CD4-positive, alpha-beta T cell (primary cell): ENCODE data around the gene NEBL. TPM values are rescaled to one million over a fixed set of nuclear protein-coding genes. Genes with fewer than 3 reads are reported as not detected.

Experiments used
- ATAC-seq: fragments of 200-7000 bp; cut with Tn5 transposase; one replicate; pipeline ENCODE4 v1.10.0; 2022; ENCODE audit warnings: mild to moderate bottlenecking; ENCODE audit not compliant: poor library complexity
- CTCF ChIA-PET: fragments of 350-600 bp; sonication (Branson Sonifier 250); formaldehyde crosslinking; loops from one replicate; lab custom pipeline; 2021; ENCODE audit warnings: antibody characterized with exemption, inconsistent platforms; lab: Charles Lee
- POLR2A ChIA-PET: fragments of 350-600 bp; sonication (Branson Sonifier 250); formaldehyde crosslinking; loops from one replicate; lab custom pipeline; 2021; ENCODE audit warnings: antibody characterized with exemption, inconsistent platforms; lab: Charles Lee
- DNase-seq, 14 experiments: peaks; one replicate each; pipeline ENCODE4 v3.0.0-alpha.2; 2013 to 2020; ENCODE audit warnings: mixed read lengths in 2 of 14
- H3K27ac ChIP-seq, 2 donors: one replicate each; pipeline versions ENCODE4 v1.5.1 to v1.7.0; 2013; ENCODE audit warnings: low read length in 2 of 2, low read depth in 1 of 2, mild to moderate bottlenecking in 1 of 2
- H3K27me3 ChIP-seq, 2 experiments: 1 replicate in 1 of 2; 2 replicates in 1 of 2; pipeline versions ENCODE4 v1.6.1 to v1.7.0; 2013; ENCODE audit warnings: low read length in 2 of 2, control low read depth in 1 of 2, mild to moderate bottlenecking in 1 of 2, moderate library complexity in 1 of 2; ENCODE audit not compliant: insufficient read depth in 2 of 2, control insufficient read depth in 1 of 2
- H3K36me3 ChIP-seq: one replicate; pipeline ENCODE4 v1.6.1; 2013; ENCODE audit warnings: low read length, control low read depth; ENCODE audit not compliant: insufficient read depth
- H3K4me1 ChIP-seq: one replicate; pipeline ENCODE4 v1.6.1; 2013; ENCODE audit warnings: low read length, control low read depth; ENCODE audit not compliant: insufficient read depth
- H3K4me3 ChIP-seq: one replicate; pipeline ENCODE4 v1.5.1; 2013; ENCODE audit warnings: mild to moderate bottlenecking, low read length, moderate library complexity
- H3K9me3 ChIP-seq, 2 experiments: 1 replicate in 1 of 2; 2 replicates in 1 of 2; pipeline versions ENCODE4 v1.6.1 to v1.7.0; 2013; ENCODE audit warnings: low read length in 2 of 2, mild to moderate bottlenecking in 2 of 2, control low read depth in 1 of 2, moderate library complexity in 1 of 2; ENCODE audit not compliant: control insufficient read depth in 1 of 2, insufficient read depth in 1 of 2
- H3K27ac Mint-ChIP-seq: one replicate; pipeline ENCODE4 v1.8.0; 2020; ENCODE audit warnings: mixed read lengths
- H3K27me3 Mint-ChIP-seq: one replicate; pipeline ENCODE4 v1.8.0; 2021; ENCODE audit warnings: mixed read lengths
- H3K36me3 Mint-ChIP-seq: one replicate; pipeline ENCODE4 v1.8.0; 2021; ENCODE audit warnings: low read depth, mixed read lengths
- H3K4me1 Mint-ChIP-seq: one replicate; pipeline ENCODE4 v1.8.0; 2021; ENCODE audit warnings: low read depth, mixed read lengths
- H3K4me3 Mint-ChIP-seq: one replicate; pipeline ENCODE4 v1.8.0; 2020; ENCODE audit warnings: mild to moderate bottlenecking, mixed read lengths
- H3K9me3 Mint-ChIP-seq: one replicate; pipeline ENCODE4 v1.8.0; 2020; ENCODE audit warnings: mixed read lengths
- CTCF ChIP-seq: fragments of 200-600 bp; IDR thresholded peaks from one replicate; pipeline ENCODE4 v1.8.0; 2022; ENCODE audit warnings: antibody characterized with exemption, mild to moderate bottlenecking
- intact Hi-C, 2 experiments: fragments of 100-400 bp; cut with DNase I in 1 of 2; cut with micrococcal nuclease in 1 of 2; formaldehyde crosslinking; loops; one replicate each; pipeline versions ENCODE4 v1.15.1 to v1.9.0; 2023 to 2025; cut with DNase I, micrococcal nuclease
- total RNA-seq, 174 experiments: library from RNA in 2 of 174; stranded (reverse) in 2 of 174; gene quantifications; one replicate each; pipeline ENCODE4 v1.2.3 and lab custom pipeline; 2021 to 2026

The NEBL gene
- total RNA-seq, 2 experiments from 2014 or later = 0.17 to 0.22 TPM

GRCh38 chr10:20742737-20743541 lies 154.2 kb downstream of the NEBL start:
- ATAC-seq = no peak
- Histone ChIP-seq H3K4me1 (no peaks in the 10 kb centered on the region), H3K27ac (no peak overlapping the region), H3K36me3 (no peaks in the 10 kb centered on the region), H3K9me3 (peaks cover 0 to 3% of the 10 kb centered on the region in 2 experiments), H3K4me3 (no peak overlapping the region), H3K27me3 (no peaks in the 10 kb centered on the region)
- Mint-ChIP-seq H3K4me3 (no peak overlapping the region), H3K27ac (no peak overlapping the region), H3K27me3 (no peaks in the 10 kb centered on the region), H3K9me3 (peaks cover 5% of the 10 kb centered on the region), H3K36me3 (no peaks in the 10 kb centered on the region), H3K4me1 (no peaks in the 10 kb centered on the region)
- ChIA-PET CTCF (no interaction called here), POLR2A (no interaction called here)
- no peak for DNase-seq
- intact Hi-C loops = no loop called here
- no peak for TF ChIP-seq CTCF

- Histone ChIP-seq H3K36me3 (no peaks in the 10 kb centered on the region), H3K4me3 (no peak overlapping the region), H3K27ac (no peak overlapping the region), H3K9me3 (no peaks in the 10 kb centered on the region), H3K27me3 (no peaks in the 10 kb centered on the region), H3K4me1 (no peaks in the 10 kb centered on the region)
- H3K4me3 Mint-ChIP-seq = no peak overlapping the region
- no peak for TF ChIP-seq CTCF
- ATAC-seq (no peak), DNase-seq (no peak)
- H3K36me3 Mint-ChIP-seq = no peaks in the 10 kb centered on the region
- H3K27ac Mint-ChIP-seq = no peak overlapping the region
- ChIA-PET POLR2A (no interaction called here), CTCF (no interaction called here)
- H3K4me1 Mint-ChIP-seq = no peaks in the 10 kb centered on the region
- intact Hi-C loops = no loop called here
- H3K9me3 Mint-ChIP-seq = peaks cover 12% of the 10 kb centered on the region
- H3K27me3 Mint-ChIP-seq = no peaks in the 10 kb centered on the region
These were observed 157.0 kb downstream of the NEBL start for GRCh38 chr10:20740120-20740519.

- H3K4me3 Mint-ChIP-seq = no peak overlapping the region
- ATAC-seq = no peak
- POLR2A ChIA-PET = no interaction called here
These were observed 160.0 kb downstream of the NEBL start for GRCh38 chr10:20737107-20737506.

More at GRCh38 chr10:20737107-20737506, 160.0 kb downstream of the NEBL start:
- no peaks in the 10 kb centered on the region for H3K36me3 Mint-ChIP-seq
- intact Hi-C loops = no loop called here
- CTCF ChIA-PET = no interaction called here
- Histone ChIP-seq H3K27me3 (no peaks in the 10 kb centered on the region), H3K4me3 (no peak overlapping the region), H3K4me1 (no peaks in the 10 kb centered on the region), H3K9me3 (peaks cover 3% of the 10 kb centered on the region in 2 experiments), H3K27ac (no peak overlapping the region), H3K36me3 (no peaks in the 10 kb centered on the region)
- peaks cover 17% of the 10 kb centered on the region for H3K9me3 Mint-ChIP-seq
- H3K4me1 Mint-ChIP-seq = no peaks in the 10 kb centered on the region
- TF ChIP-seq CTCF = no peak
- no peaks in the 10 kb centered on the region for H3K27me3 Mint-ChIP-seq
- no peak for DNase-seq
- no peak overlapping the region for H3K27ac Mint-ChIP-seq
